Measurements from ENCODE around the gene WDR7. TPM values are rescaled to one million over a fixed set of nuclear protein-coding genes. Genes with fewer than 3 reads are reported as not detected.

Gene WDR7
- total RNA-seq, 4 donors from 2014 or later = 16.2 to 39.4 (median 19.9) TPM

DNA sequence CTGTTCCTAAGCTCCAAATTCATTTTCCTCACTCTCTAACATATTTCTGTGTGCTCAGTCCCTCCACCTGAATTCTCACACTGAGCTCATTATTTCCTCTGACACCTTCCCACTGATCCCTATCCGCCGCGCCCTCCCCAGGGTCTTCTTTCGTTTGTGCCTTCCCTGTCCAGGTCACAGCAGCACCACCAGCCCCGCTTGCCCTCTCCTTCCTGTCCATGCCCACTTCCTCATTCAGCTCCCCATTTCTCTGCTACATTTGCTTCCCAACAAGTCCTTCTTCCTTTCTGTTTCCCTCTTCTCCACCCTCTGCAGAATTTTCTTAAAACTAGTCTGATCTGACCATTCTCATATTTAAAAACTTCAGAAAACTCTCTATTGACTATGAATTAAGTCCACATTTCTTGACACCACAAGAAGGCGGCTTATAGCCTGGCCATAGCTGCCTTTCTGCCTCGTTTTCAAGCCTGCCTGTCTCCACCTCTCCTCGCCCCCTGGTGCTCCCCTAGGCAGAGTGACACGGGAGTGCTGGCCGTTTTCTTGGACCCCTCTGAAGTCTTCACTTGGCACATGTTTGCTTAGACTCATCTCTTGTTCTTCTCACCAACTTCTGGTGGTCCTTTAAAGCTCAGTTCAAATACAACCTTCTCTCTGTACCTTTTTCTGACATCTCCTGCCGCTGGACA lies 357.0 kb downstream of the WDR7 start:
- ATAC-seq (ENCODE audit: low FRiP score) = no peak
- TF ChIP-seq, protein P1, sequence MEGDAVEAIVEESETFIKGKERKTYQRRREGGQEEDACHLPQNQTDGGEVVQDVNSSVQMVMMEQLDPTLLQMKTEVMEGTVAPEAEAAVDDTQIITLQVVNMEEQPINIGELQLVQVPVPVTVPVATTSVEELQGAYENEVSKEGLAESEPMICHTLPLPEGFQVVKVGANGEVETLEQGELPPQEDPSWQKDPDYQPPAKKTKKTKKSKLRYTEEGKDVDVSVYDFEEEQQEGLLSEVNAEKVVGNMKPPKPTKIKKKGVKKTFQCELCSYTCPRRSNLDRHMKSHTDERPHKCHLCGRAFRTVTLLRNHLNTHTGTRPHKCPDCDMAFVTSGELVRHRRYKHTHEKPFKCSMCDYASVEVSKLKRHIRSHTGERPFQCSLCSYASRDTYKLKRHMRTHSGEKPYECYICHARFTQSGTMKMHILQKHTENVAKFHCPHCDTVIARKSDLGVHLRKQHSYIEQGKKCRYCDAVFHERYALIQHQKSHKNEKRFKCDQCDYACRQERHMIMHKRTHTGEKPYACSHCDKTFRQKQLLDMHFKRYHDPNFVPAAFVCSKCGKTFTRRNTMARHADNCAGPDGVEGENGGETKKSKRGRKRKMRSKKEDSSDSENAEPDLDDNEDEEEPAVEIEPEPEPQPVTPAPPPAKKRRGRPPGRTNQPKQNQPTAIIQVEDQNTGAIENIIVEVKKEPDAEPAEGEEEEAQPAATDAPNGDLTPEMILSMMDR (IDR thresholded peaks at IDR 0.05) = no peak
- DNase-seq (ENCODE audit: low spot score) = no peak

DNA sequence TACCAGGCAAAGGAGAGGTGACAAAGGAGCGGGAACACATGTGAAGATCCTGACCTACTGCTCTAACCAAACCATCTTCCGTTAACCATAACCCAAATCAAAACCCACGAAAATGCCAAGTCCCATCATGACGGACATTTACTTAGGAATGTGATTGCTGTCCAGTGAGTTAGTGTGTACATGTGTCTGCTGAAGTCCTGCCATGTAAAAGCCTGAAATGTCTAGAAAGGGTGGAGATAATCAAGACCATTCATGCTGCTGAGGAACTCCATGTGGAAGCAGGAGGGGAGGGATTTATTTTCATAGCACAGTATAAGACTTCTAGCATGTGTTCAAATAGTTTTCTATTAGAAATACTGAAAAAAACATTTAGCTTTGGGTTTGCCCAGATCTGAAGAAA lies 358.7 kb downstream of the WDR7 start:
- DNase-seq (ENCODE audit: low spot score) = no peak
- TF ChIP-seq, protein P1 (IDR thresholded peaks at IDR 0.05) = no peak
- ATAC-seq (ENCODE audit: low FRiP score) = no peak

- TF ChIP-seq, protein P1 (IDR thresholded peaks at IDR 0.05) = no peak
- no peak for DNase-seq (ENCODE audit: low spot score)
- no peak for ATAC-seq (ENCODE audit: low FRiP score)
Observed at GRCh38 chr18:57014772-57015413, 363.7 kb downstream of the WDR7 start.

GRCh38 chr18:57015451-57015850 lies 364.3 kb downstream of the WDR7 start:
- no peak for DNase-seq (ENCODE audit: low spot score)
- ATAC-seq (ENCODE audit: low FRiP score) = no peak
- TF ChIP-seq, protein P1 (IDR thresholded peaks at IDR 0.05) = no peak

- ATAC-seq (ENCODE audit: low FRiP score) = no peak
- no peak for DNase-seq (ENCODE audit: low spot score)
- TF ChIP-seq, protein P1 (IDR thresholded peaks at IDR 0.05) = no peak
Observed at GRCh38 chr18:57018845-57019244, 367.7 kb downstream of the WDR7 start.

GRCh38 chr18:57022716-57023115 lies 371.6 kb downstream of the WDR7 start:
- TF ChIP-seq, protein P1 (IDR thresholded peaks at IDR 0.05) = no peak
- ATAC-seq (ENCODE audit: low FRiP score) (no peak), DNase-seq (ENCODE audit: low spot score) (no peak)

Data from omental fat pad (tissue), 4 donors.